IPS-20b (cell line): ENCODE data around the gene RPAIN.
A peak's percentile ranks its signal among the peaks of the same experiment; 100 is the strongest.

Experiments used
- H3K27ac ChIP-seq: one replicate; pipeline ENCODE4 v1.5.1; 2013; ENCODE audit warnings: low read length
- H3K27me3 ChIP-seq: 2 replicates; pipeline ENCODE4 v1.6.1; 2013; ENCODE audit warnings: mild to moderate bottlenecking, low read length, inconsistent platforms; ENCODE audit not compliant: insufficient read depth
- H3K36me3 ChIP-seq: 2 replicates; pipeline ENCODE4 v1.6.1; 2013; ENCODE audit warnings: low read depth, mild to moderate bottlenecking, inconsistent platforms, low read length, moderate library complexity; ENCODE audit not compliant: insufficient read depth
- H3K4me1 ChIP-seq: 2 replicates; pipeline ENCODE4 v1.6.1; 2013; ENCODE audit warnings: mild to moderate bottlenecking, control low read depth, inconsistent platforms, low read length, moderate library complexity; ENCODE audit not compliant: insufficient read depth
- H3K4me3 ChIP-seq: 2 replicates; pipeline ENCODE4 v1.5.1; 2013; ENCODE audit warnings: mild to moderate bottlenecking, low read length, inconsistent platforms
- H3K9ac ChIP-seq: 2 replicates; pipeline ENCODE4 v1.6.1; 2013; ENCODE audit warnings: low read depth, mild to moderate bottlenecking, inconsistent platforms, low read length, moderate library complexity
- H3K9me3 ChIP-seq: 2 replicates; pipeline ENCODE4 v1.6.1; 2013; ENCODE audit warnings: mild to moderate bottlenecking, low read depth, low read length, inconsistent platforms; ENCODE audit not compliant: insufficient read depth

The RPAIN gene

GRCh38 chr17:5466295-5466694 lies 46.3 kb downstream of the RPAIN start:
- Histone ChIP-seq H3K9ac (peak overlapping the region; percentile 99; the same call in 1 of the 2 replicates), H3K36me3 (peaks cover 42% of the 10 kb centered on the region), H3K9me3 (no peaks in the 10 kb centered on the region), H3K4me1 (peaks cover 11% of the 10 kb centered on the region), H3K27ac (no peak overlapping the region), H3K4me3 (peak overlapping the region; percentile 100), H3K27me3 (no peaks in the 10 kb centered on the region)

GRCh38 chr17:5467416-5467815 lies 47.4 kb downstream of the RPAIN start:
- Histone ChIP-seq H3K4me3 (peak overlapping the region; percentile 100), H3K9me3 (no peaks in the 10 kb centered on the region), H3K27me3 (no peaks in the 10 kb centered on the region), H3K4me1 (peaks cover 11% of the 10 kb centered on the region), H3K36me3 (peaks cover 45% of the 10 kb centered on the region), H3K27ac (no peak overlapping the region), H3K9ac (peak overlapping the region; percentile 99; the same call in 1 of the 2 replicates)

GRCh38 chr17:5468075-5468473 lies 48.1 kb downstream of the RPAIN start:
- Histone ChIP-seq H3K9me3 (no peaks in the 10 kb centered on the region), H3K9ac (peak overlapping the region; percentile 99), H3K4me3 (peak overlapping the region; percentile 100), H3K27ac (peak overlapping the region; percentile 75), H3K27me3 (no peaks in the 10 kb centered on the region), H3K36me3 (peaks cover 45% of the 10 kb centered on the region), H3K4me1 (peaks cover 11% of the 10 kb centered on the region)

- H3K36me3 ChIP-seq = peaks cover 53% of the 10 kb centered on the region
Observed at GRCh38 chr17:5472511-5472910, 52.5 kb downstream of the RPAIN start.

GRCh38 chr17:5473906-5474305 lies 53.9 kb downstream of the RPAIN start:
- no peak overlapping the region for H3K9ac ChIP-seq
- peaks cover 67% of the 10 kb centered on the region for H3K36me3 ChIP-seq
- no peak overlapping the region for H3K4me3 ChIP-seq

More at GRCh38 chr17:5472511-5472910, 52.5 kb downstream of the RPAIN start:
- Histone ChIP-seq H3K9ac (no peak overlapping the region), H3K9me3 (no peaks in the 10 kb centered on the region), H3K27me3 (no peaks in the 10 kb centered on the region), H3K4me3 (no peak overlapping the region), H3K27ac (no peak overlapping the region), H3K4me1 (no peaks in the 10 kb centered on the region)

GRCh38 chr17:5478992-5479391 lies 59.0 kb downstream of the RPAIN start:
- no peaks in the 10 kb centered on the region for H3K9me3 ChIP-seq
- H3K4me3 ChIP-seq = no peak overlapping the region
- no peak overlapping the region for H3K9ac ChIP-seq
- no peaks in the 10 kb centered on the region for H3K27me3 ChIP-seq
- no peaks in the 10 kb centered on the region for H3K4me1 ChIP-seq
- H3K27ac ChIP-seq = no peak overlapping the region
- H3K36me3 ChIP-seq = peaks cover 95% of the 10 kb centered on the region

More at GRCh38 chr17:5473906-5474305, 53.9 kb downstream of the RPAIN start:
- no peaks in the 10 kb centered on the region for H3K27me3 ChIP-seq
- H3K4me1 ChIP-seq = no peaks in the 10 kb centered on the region
- no peak overlapping the region for H3K27ac ChIP-seq
- no peaks in the 10 kb centered on the region for H3K9me3 ChIP-seq

- Histone ChIP-seq H3K9me3 (no peaks in the 10 kb centered on the region), H3K27ac (no peak overlapping the region), H3K36me3 (peaks cover 87% of the 10 kb centered on the region), H3K27me3 (no peaks in the 10 kb centered on the region), H3K9ac (no peak overlapping the region), H3K4me1 (no peaks in the 10 kb centered on the region), H3K4me3 (no peak overlapping the region)
Observed at GRCh38 chr17:5480962-5481361, 61.0 kb downstream of the RPAIN start.

- Histone ChIP-seq H3K9me3 (no peaks in the 10 kb centered on the region), H3K27me3 (no peaks in the 10 kb centered on the region), H3K36me3 (peaks cover 83% of the 10 kb centered on the region), H3K27ac (no peak overlapping the region), H3K9ac (no peak overlapping the region), H3K4me3 (no peak overlapping the region), H3K4me1 (no peaks in the 10 kb centered on the region)
Observed at GRCh38 chr17:5481451-5481850, 61.5 kb downstream of the RPAIN start.
